HEK293T (cell line): ENCODE data around the gene STMP1.

Experiments
- ARNT ChIP-seq: fragments of 450-650 bp; IDR thresholded peaks from 2 replicates; pipeline ENCODE4 v1.6.1; 2017; ENCODE audit warnings: mild to moderate bottlenecking
- BHLHE40 ChIP-seq: fragments of 450-650 bp; IDR thresholded peaks from 2 replicates; pipeline ENCODE4 v1.6.1; 2016; ENCODE audit warnings: mild to moderate bottlenecking, moderate library complexity, borderline replicate concordance
- CTBP1 ChIP-seq: fragments of 450-650 bp; IDR thresholded peaks from 2 replicates; pipeline ENCODE4 v1.6.1; 2016; ENCODE audit warnings: borderline replicate concordance
- ELF4 ChIP-seq: fragments of 450-650 bp; IDR thresholded peaks from 2 replicates; pipeline ENCODE4 v1.6.1; 2017; ENCODE audit warnings: antibody characterized with exemption
- HDGF ChIP-seq: fragments of 450-650 bp; IDR thresholded peaks from 2 replicates; pipeline ENCODE4 v1.6.1; 2017; ENCODE audit warnings: antibody characterized with exemption, borderline replicate concordance
- L3MBTL2 ChIP-seq: fragments of 450-650 bp; conservative IDR thresholded peaks from 2 replicates; pipeline ENCODE4 v1.6.1; 2016; ENCODE audit warnings: mild to moderate bottlenecking
- NFRKB ChIP-seq: fragments of 450-650 bp; IDR thresholded peaks from 2 replicates; pipeline ENCODE4 v1.6.1; 2016; ENCODE audit warnings: mild to moderate bottlenecking, moderate library complexity
- SP1 ChIP-seq: fragments of 450-650 bp; IDR thresholded peaks from 2 replicates; pipeline ENCODE4 v1.6.1; 2017
- SUZ12 ChIP-seq: fragments of 450-650 bp; IDR thresholded peaks from 2 replicates; pipeline ENCODE4 v1.6.1; 2016; ENCODE audit warnings: mild to moderate bottlenecking
- TARDBP ChIP-seq: fragments of 450-650 bp; IDR thresholded peaks from 2 replicates; pipeline ENCODE4 v1.6.1; 2016
- ZNF384 ChIP-seq: fragments of 450-650 bp; IDR thresholded peaks from 2 replicates; pipeline ENCODE4 v1.6.1; 2016

GRCh38 chr7:135620447-135620846, 41.9 kb upstream of the STMP1 start:
- TF ChIP-seq BHLHE40 (no peak), ELF4 (no peak), HDGF (no peak), ZNF384 (no peak), SP1 (no peak), SUZ12 (no peak), ARNT (no peak), TARDBP (no peak), L3MBTL2 (no peak), CTBP1 (no peak), NFRKB (no peak)
